ENCODE data around the gene SOCS2. TPM values are rescaled to one million over a fixed set of nuclear protein-coding genes. Genes with fewer than 3 reads are reported as not detected.
"Not testable (repeated sequence)": the region's sequence is repeated elsewhere in the genome, so short reads cannot be mapped to it uniquely, and the experiment has no call there.

The SOCS2 gene
- total RNA-seq, 2 experiments from 2014 or later: 40.7 to 43.3 TPM

DNA sequence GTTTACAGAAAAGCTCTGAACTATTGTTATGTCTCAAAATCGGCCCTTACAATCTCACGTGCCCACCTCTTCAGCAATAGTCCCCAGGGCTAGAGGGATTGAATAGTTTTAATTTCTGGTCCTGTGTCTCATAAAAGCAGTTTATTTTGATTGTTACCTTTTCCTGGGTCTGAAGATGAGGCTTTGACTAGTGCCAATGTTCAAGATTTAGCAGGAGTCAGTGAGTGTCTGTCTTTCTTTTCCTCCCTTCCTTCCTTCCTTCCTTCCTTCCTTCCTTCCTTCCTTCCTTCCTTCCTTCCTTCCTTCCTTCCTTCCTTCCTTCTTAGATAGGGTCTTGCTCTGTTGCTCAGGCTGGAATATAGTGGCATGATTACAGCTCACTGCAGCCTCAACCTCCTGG lies 24.7 kb upstream of the SOCS2 start:
- peaks cover 3% of the 10 kb centered on the region for H3K9me3 Mint-ChIP-seq
- POLR2A ChIA-PET: interaction anchor here (0.6 kb wide), 1 partner anchor 1415 kb away, joined by 3 read pairs; no protein-coding TSS in a partner anchor
- peaks cover 25% of the 10 kb centered on the region for H3K4me1 Mint-ChIP-seq
- no peak for ATAC-seq (ENCODE audit: low read depth)
- H3K36me3 Mint-ChIP-seq: peaks cover 25% of the 10 kb centered on the region
- H3K27me3 Mint-ChIP-seq: no peaks in the 10 kb centered on the region
- no peak for DNase-seq
- no peak overlapping the region for H3K27ac Mint-ChIP-seq
- H3K4me3 Mint-ChIP-seq: no peak overlapping the region

DNA sequence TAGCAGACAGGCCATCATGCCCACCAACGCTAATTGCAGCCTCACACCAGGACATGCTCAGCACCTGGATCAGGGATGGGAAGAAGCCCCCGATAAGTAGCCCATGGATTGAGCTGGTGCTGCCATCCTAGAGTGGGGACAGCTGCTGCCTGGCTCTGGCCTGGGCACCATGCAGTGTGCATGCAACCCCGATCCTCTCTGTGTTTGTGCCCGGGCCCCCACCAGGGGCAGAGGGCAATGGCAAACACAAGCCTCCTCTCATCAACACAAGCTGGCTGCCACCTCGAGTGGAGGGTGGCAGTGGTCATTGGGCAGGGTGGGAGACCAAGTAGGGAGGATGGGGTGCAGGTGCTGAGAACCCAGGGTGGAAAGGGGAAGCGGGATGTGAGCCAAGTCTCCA lies 23.3 kb upstream of the SOCS2 start:
- POLR2A ChIA-PET: no interaction called here
- Mint-ChIP-seq H3K4me3 (no peak overlapping the region), H3K4me1 (peaks cover 17% of the 10 kb centered on the region), H3K27me3 (no peaks in the 10 kb centered on the region), H3K9me3 (no peaks in the 10 kb centered on the region), H3K27ac (no peak overlapping the region), H3K36me3 (peaks cover 17% of the 10 kb centered on the region)
- ATAC-seq (ENCODE audit: low read depth): no peak
- DNase-seq: no peak

DNA sequence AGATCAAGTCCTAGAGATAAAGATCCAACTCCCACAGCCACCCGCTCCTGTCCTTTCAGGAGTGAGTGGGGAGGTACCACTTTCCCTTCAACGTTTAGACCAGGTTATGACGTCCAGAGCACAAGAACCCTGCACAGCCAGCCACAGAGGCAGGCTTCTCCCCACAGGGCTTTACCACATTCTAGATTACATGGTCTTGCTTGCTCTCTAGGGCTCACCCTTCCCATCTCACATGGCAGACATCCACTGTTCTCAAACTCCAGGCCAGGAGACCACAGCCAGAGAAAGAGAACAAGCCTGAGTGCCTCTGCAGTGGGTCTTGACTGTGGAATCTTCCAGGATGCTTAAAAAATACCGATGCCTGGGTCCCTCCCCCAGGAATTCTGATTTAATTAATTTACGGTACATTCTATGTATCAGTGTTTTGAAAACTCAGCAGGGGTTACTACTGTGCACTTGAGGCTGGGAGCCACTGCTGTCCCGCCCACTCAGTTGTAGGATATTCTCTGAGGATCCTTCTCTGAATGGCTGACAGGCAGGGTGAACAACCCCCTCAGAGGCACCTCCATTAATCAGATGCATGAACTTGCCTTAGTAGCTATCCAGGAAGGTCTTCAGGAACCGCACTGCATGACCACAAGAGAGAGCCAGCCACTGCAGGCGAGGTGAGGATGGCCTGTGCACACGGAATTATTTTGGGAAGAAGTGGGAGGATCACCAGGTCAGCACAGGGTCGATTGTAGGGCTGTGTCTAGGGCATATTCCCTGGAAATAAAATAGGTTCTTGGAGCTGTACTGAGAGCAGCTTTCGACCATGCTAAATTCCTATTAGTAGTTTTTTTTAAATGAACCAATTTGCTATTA lies 21.5 kb upstream of the SOCS2 start:
- DNase-seq: no peak

DNA sequence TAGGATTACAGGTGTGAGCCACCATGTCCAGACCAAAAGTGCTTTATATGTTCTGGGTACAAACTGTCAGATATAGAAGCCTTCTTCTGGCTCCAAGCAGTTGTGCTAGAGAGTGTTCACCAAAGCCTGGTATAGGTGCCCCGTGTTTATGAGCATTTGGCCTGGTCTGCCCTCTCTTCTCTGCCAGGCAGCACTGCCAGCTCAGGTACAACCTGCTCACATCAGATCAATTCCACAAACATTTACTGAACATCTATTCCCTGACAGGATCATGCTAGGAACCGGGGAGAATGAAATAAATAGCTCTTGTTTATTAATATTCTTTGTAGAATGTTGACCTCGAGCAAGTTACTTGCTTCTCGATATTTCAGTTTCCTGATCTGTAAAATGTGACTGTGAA lies 20.0 kb upstream of the SOCS2 start:
- Mint-ChIP-seq H3K36me3 (peaks cover 20% of the 10 kb centered on the region), H3K4me3 (no peak overlapping the region), H3K9me3 (peaks cover 2% of the 10 kb centered on the region), H3K27me3 (no peaks in the 10 kb centered on the region), H3K4me1 (peaks cover 4% of the 10 kb centered on the region), H3K27ac (no peak overlapping the region)
- DNase-seq: no peak
- POLR2A ChIA-PET: no interaction called here
- no peak for ATAC-seq (ENCODE audit: low read depth)

More for the DNA sequence above, 21.5 kb upstream of the SOCS2 start:
- no peak for ATAC-seq (ENCODE audit: low read depth)
- Mint-ChIP-seq H3K4me1 (peaks cover 6% of the 10 kb centered on the region), H3K9me3 (no peaks in the 10 kb centered on the region), H3K27ac (no peak overlapping the region), H3K27me3 (no peaks in the 10 kb centered on the region), H3K4me3 (no peak overlapping the region), H3K36me3 (peaks cover 12% of the 10 kb centered on the region)
- POLR2A ChIA-PET: interaction anchor here (0.6 kb wide), 1 partner anchor 19 kb away, joined by 4 read pairs; no protein-coding TSS in a partner anchor

DNA sequence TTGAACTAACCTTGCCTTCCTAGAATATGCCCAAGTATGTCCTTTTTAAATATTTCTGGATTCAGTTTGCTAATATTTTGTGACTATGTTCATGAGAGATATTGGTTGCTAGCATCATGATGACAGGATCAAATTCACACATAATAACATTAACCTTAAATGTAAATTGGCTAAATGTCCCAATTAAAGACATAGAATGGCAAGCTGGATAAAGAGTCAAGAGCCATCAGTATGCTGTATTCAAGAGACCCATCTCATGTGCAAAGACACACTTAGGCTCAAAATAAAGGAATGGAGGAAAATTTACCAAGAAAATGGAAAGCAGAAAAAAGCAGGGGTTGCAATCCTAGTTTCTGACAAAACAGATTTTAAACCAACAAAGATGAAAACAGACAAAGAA lies 14.6 kb upstream of the SOCS2 start:
- H3K4me3 Mint-ChIP-seq; H3K4me1 Mint-ChIP-seq; ATAC-seq (ENCODE audit: low read depth); H3K27me3 Mint-ChIP-seq; DNase-seq; POLR2A ChIA-PET; H3K27ac Mint-ChIP-seq: not testable (repeated sequence)
- peaks cover 56% of the 10 kb centered on the region for H3K36me3 Mint-ChIP-seq
- H3K9me3 Mint-ChIP-seq: peaks cover 23% of the 10 kb centered on the region

DNA sequence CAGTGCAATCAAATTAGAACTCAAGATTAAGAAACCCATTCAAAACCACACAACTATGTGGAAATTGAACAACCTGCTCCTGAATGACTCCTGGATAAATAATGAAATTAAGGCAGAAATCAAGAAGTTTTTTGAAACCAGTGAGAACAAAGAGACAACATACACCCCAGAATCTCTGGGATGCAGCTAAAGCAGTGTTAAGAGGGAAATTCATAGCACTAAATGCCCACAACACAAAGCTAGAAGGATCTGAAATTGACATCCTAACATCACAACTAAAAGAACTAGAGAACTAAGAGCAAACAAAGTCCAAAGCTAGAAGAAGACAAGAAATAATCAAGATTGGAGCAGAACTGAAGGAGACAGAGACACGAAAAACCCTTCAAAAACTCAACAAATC lies 13.8 kb upstream of the SOCS2 start:
- peaks cover 56% of the 10 kb centered on the region for H3K36me3 Mint-ChIP-seq
- H3K27me3 Mint-ChIP-seq; H3K4me3 Mint-ChIP-seq; H3K27ac Mint-ChIP-seq; DNase-seq; ATAC-seq (ENCODE audit: low read depth); H3K4me1 Mint-ChIP-seq: not testable (repeated sequence)
- H3K9me3 Mint-ChIP-seq: peaks cover 23% of the 10 kb centered on the region
- POLR2A ChIA-PET: interaction anchor here (0.6 kb wide), 1 partner anchor 34 kb away, joined by 3 read pairs; no protein-coding TSS in a partner anchor

DNA sequence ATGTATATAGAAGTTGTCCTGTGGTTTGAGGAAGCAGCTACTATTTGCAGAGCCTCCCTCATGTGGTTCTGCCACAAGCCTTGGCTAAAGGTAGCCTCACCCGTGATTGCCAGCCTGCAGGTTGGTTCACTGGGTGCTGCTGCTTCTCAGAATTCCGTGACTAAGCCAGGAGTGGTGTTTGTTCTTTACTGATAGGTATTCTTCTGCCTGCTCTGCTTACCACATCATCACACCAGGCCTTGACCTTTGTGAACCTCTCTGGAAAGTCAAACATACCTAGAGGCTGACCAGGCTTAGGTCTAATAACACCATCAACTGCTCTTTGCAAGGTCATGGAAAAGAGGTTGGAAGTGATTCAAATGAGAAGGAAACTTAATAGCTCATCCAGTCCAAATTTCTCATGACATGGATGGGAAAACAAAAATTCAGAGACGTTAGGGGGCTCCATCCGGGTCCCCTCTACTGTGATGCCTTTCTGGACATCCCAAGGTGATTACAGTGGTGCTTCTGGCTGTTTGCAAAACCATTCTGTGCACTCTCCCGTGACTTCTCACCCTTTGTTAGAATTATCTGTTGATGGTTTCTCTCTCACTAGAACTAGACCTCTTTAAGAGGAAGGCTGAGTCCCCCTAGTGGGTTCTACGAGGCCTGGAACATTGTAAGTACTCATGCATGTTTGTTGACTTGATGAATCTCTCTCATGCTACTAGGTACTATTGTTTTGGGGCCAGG lies 8.5 kb upstream of the SOCS2 start:
- H3K27me3 Mint-ChIP-seq: no peaks in the 10 kb centered on the region
- peaks cover 10% of the 10 kb centered on the region for H3K4me1 Mint-ChIP-seq
- H3K27ac Mint-ChIP-seq: no peak overlapping the region
- DNase-seq: no peak
- peak; percentile 71 for ATAC-seq (ENCODE audit: low read depth)
- H3K36me3 Mint-ChIP-seq: peaks cover 43% of the 10 kb centered on the region
- no peak overlapping the region for H3K4me3 Mint-ChIP-seq
- POLR2A ChIA-PET: no interaction called here
- peaks cover 11% of the 10 kb centered on the region for H3K9me3 Mint-ChIP-seq

DNA sequence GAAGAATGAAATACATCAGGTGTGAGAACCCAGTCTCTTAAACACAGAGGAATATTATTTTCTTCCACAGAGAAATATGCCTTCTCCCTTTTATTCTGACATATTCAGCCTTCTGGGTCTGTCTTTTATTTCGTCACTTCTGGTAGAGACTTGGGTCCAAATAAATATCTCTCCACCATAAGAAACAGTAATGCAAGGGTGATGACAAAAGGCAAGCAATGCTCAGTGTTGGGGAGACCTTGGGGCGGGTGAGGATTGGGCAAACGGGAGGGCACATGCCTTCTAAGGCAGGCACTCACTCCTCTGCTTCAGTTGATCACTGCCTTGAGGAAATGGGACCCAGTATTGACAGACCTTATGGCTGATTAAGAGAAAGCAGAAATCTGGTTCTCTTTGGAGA lies 6.7 kb upstream of the SOCS2 start:
- ATAC-seq (ENCODE audit: low read depth): no peak

DNA sequence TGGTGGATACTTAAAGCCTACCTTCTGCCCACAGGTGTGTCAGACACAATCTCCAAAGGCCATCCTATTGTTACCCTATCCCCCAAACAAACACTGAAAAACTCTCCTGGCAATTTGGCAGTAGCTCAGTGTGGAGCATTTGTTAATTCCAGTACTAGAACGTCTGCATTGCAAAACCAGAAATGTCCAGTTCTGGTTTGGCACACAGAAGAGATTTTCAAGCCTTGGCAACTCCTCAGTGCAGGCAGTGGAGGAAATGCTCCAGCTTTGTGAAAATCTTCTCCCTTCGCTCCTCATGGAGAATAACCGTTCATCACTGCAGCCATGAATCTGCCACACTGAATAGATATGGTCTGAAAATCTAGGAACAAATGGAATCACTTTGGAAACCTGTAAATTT lies 5.3 kb upstream of the SOCS2 start:
- H3K27ac Mint-ChIP-seq: no peak overlapping the region
- POLR2A ChIA-PET: no interaction called here
- ATAC-seq (ENCODE audit: low read depth): no peak

More for the DNA sequence above, 6.7 kb upstream of the SOCS2 start:
- H3K36me3 Mint-ChIP-seq: peaks cover 28% of the 10 kb centered on the region
- no peaks in the 10 kb centered on the region for H3K9me3 Mint-ChIP-seq
- POLR2A ChIA-PET: no interaction called here
- peaks cover 8% of the 10 kb centered on the region for H3K4me1 Mint-ChIP-seq
- H3K4me3 Mint-ChIP-seq: no peak overlapping the region
- H3K27ac Mint-ChIP-seq: no peak overlapping the region
- DNase-seq: no peak
- H3K27me3 Mint-ChIP-seq: no peaks in the 10 kb centered on the region

DNA sequence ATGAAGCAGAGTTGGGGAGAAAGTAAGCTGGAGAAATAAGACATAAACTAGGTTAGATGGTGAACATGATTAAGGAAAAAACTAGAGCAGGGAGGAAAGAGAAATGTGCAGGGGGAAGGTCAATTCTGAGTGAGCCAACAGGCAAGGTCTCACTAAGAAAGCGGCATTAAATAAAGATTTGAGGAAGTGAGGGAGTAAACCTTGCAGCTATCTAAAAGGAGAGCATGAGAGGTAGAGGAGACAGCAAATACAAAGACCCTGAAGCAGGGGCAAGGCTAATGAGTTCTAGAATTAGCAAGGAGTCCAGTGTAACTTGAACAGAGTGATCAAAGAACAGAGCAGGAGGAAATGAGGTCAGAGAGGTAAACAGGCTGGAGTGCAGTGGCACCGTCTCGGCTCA lies 4.4 kb upstream of the SOCS2 start:
- H3K9me3 Mint-ChIP-seq: no peaks in the 10 kb centered on the region
- DNase-seq (no peak), ATAC-seq (ENCODE audit: low read depth) (no peak)
- H3K27me3 Mint-ChIP-seq: peaks cover 4% of the 10 kb centered on the region
- H3K4me3 Mint-ChIP-seq: peak overlapping the region; percentile 25
- POLR2A ChIA-PET: interaction anchor here (0.7 kb wide), 1 partner anchor 534 kb away, joined by 3 read pairs; no protein-coding TSS in a partner anchor
- peak overlapping the region; percentile 18 for H3K27ac Mint-ChIP-seq
- H3K36me3 Mint-ChIP-seq: peaks cover 22% of the 10 kb centered on the region
- H3K4me1 Mint-ChIP-seq: peaks cover 16% of the 10 kb centered on the region

More for the DNA sequence above, 5.3 kb upstream of the SOCS2 start:
- Mint-ChIP-seq H3K4me3 (no peak overlapping the region), H3K4me1 (peaks cover 8% of the 10 kb centered on the region), H3K27me3 (no peaks in the 10 kb centered on the region), H3K36me3 (peaks cover 18% of the 10 kb centered on the region), H3K9me3 (no peaks in the 10 kb centered on the region)
- DNase-seq: no peak

DNA sequence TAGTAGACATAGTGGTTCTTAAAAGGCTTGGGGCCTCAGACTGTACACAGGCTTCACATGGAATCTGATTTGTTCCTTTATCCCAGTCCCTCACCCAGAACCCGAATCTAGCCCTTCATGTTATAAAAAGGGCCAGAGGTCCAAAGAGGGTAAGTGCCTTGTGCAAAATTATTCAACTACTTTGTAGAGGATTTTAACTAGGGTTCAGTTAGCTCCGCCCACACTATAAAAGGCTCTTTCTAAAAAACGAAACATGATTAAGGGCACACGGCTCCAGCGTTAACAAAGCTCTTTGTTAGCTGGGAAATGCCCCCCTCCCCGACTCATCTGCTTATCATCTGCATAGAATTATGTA lies 3.2 kb upstream of the SOCS2 start:
- Mint-ChIP-seq H3K9me3 (no peaks in the 10 kb centered on the region), H3K27ac (peak overlapping the region; percentile 80), H3K4me3 (peak overlapping the region; percentile 85), H3K36me3 (peaks cover 28% of the 10 kb centered on the region), H3K27me3 (peaks cover 7% of the 10 kb centered on the region), H3K4me1 (peaks cover 21% of the 10 kb centered on the region)
- ATAC-seq (ENCODE audit: low read depth) (no peak), DNase-seq (no peak)
- POLR2A ChIA-PET: interaction anchor here (0.7 to 2.4 kb wide), 11 partner anchors 19 to 533 kb away, joined by 3 to 13 read pairs (median 5); partner anchors contain the start of gene CRADD

DNA sequence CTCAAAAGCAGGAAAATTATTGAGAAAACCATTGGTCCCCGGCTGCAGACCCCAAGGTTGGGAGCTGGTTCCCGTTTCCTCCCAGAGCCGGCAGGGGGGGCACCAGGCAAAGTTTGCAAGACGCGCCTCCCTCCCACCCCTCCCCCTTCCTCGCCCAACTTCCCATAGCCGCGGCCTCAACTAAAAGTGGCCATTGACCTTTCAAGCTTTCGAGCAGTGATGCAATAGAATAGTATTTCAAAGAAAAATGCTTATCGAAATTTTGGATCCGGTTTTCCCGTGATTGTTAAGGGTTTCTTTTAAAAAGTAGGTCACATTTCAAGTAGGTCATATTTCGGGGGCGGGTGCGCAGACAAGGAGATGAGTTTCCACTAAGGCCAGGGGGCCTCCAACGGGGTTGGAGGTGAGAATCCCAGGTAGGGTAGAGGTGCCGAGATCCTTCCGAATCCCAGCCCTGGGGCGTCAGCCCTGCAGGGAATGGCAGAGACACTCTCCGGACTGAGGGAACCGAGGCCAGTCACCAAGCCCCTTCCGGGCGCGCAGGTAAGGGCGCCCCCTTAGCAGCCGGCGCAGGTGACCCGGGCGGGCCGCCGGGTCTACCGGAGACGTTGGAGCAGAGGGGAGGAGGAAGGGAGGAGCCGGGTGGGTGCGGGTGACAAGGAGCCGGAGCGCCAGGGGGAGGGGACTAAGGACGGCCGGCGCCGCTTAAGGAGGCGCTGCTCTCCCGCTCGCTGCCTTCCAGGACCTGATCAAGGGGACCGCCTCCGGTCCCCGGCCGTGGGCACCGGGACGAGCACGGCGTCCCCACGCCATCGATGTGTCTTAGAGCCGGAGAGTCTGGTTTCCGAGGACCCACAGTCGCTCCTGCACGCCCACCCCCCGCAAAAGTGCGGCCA lies 2.6 kb upstream of the SOCS2 start:
- H3K4me1 Mint-ChIP-seq: peaks cover 23% of the 10 kb centered on the region
- POLR2A ChIA-PET: interaction anchor here (0.7 to 2.4 kb wide), 14 partner anchors 18 to 532 kb away, joined by 3 to 13 read pairs (median 5); partner anchors contain the start of genes CRADD and UBE2N
- H3K36me3 Mint-ChIP-seq: peaks cover 28% of the 10 kb centered on the region
- peak overlapping the region; percentile 80 for H3K27ac Mint-ChIP-seq
- H3K9me3 Mint-ChIP-seq: no peaks in the 10 kb centered on the region
- H3K4me3 Mint-ChIP-seq: peak overlapping the region; percentile 85
- ATAC-seq (ENCODE audit: low read depth) (peak; percentile 59), DNase-seq (peak; percentile 80)
- H3K27me3 Mint-ChIP-seq: peaks cover 7% of the 10 kb centered on the region
